IMR-90 (cell line): ENCODE measurements around the gene EHD4. TPM values are rescaled to one million over a fixed set of nuclear protein-coding genes. Genes with fewer than 3 reads are reported as not detected.
A peak's percentile ranks its signal among the peaks of the same experiment; 100 is the strongest.

Experiments
- ATAC-seq: fragments of 200-7000 bp; cut with Tn5 transposase; 2 replicates; pipeline ENCODE4 v1.9.1; 2020; ENCODE audit warnings: low read depth, mild to moderate bottlenecking, moderate library complexity
- BruUV-seq: library from RNA; stranded (reverse); fragments of 400-500 nt; replicated peaks from 2 replicates; lab custom pipeline; 2021; lab: Mats Ljungman, UMichigan
- CTCF ChIA-PET: fragments of 300-600 bp; formaldehyde crosslinking; extraction: SDS; loops from one replicate; lab custom pipeline; 2021; ENCODE audit warnings: antibody characterized with exemption; lab: Yijun Ruan, JAX
- POLR2A ChIA-PET: fragments of 300-600 bp; sonication (Branson Sonifier 250); formaldehyde crosslinking; loops from one replicate; lab custom pipeline; 2022; ENCODE audit warnings: antibody characterized with exemption; ENCODE audit not compliant: unreplicated experiment; lab: Charles Lee
- DNase-seq: peaks from one replicate; pipeline ENCODE4 v3.0.0; 2013
- H2AFZ ChIP-seq: replicated peaks from 2 replicates; pipeline ENCODE3; 2013; ENCODE audit warnings: low read length, mild to moderate bottlenecking; ENCODE audit not compliant: poor library complexity
- H2AK5ac ChIP-seq: 2 replicates; pipeline ENCODE4 v1.6.1; 2013; ENCODE audit warnings: low read depth, low read length, inconsistent platforms
- H2AK9ac ChIP-seq: replicated peaks from 2 replicates; pipeline ENCODE3; 2013; ENCODE audit warnings: mild to moderate bottlenecking, low read depth, low read length, moderate library complexity; ENCODE audit not compliant: poor library complexity
- H2BK120ac ChIP-seq: 2 replicates; pipeline ENCODE4 v1.6.1; 2013; ENCODE audit warnings: low read depth, low read length, inconsistent platforms
- H2BK15ac ChIP-seq: 3 replicates; pipeline ENCODE4 v1.6.1; 2013; ENCODE audit warnings: low read depth, low read length, inconsistent platforms
- H2BK20ac ChIP-seq: 2 replicates; pipeline ENCODE4 v1.6.1; 2013; ENCODE audit warnings: low read depth, mild to moderate bottlenecking, inconsistent platforms, low read length, moderate library complexity
- H2BK5ac ChIP-seq: 2 replicates; pipeline ENCODE4 v1.6.1; 2013; ENCODE audit warnings: mild to moderate bottlenecking, low read depth, low read length, inconsistent platforms; ENCODE audit not compliant: poor library complexity, severe bottlenecking
- H3K14ac ChIP-seq: replicated peaks from 2 replicates; pipeline ENCODE4 v1.6.1; 2013; ENCODE audit warnings: low read depth, low read length, inconsistent platforms
- H3K18ac ChIP-seq: 2 replicates; pipeline ENCODE4 v1.6.1; 2013; ENCODE audit warnings: low read depth, low read length, control low read depth
- H3K23ac ChIP-seq: 2 replicates; pipeline ENCODE4 v1.6.1; 2013; ENCODE audit warnings: low read depth, low read length, inconsistent platforms
- H3K27ac ChIP-seq: 2 replicates; pipeline ENCODE4 v1.5.1; 2013; ENCODE audit warnings: mild to moderate bottlenecking, control low read depth, low read length; ENCODE audit not compliant: insufficient read depth
- H3K27me3 ChIP-seq: 2 replicates; pipeline ENCODE4 v1.6.1; 2013; ENCODE audit warnings: low read length; ENCODE audit not compliant: control insufficient read depth, insufficient read depth
- H3K36me3 ChIP-seq: 2 replicates; pipeline ENCODE4 v1.6.1; 2013; ENCODE audit warnings: low read length, mixed read lengths; ENCODE audit not compliant: control insufficient read depth, insufficient read depth
- H3K4ac ChIP-seq: 2 replicates; pipeline ENCODE4 v1.6.1; 2013; ENCODE audit warnings: low read depth, low read length, inconsistent platforms
- H3K4me1 ChIP-seq: 2 replicates; pipeline ENCODE4 v1.6.1; 2013; ENCODE audit warnings: low read length, mixed read lengths; ENCODE audit not compliant: control insufficient read depth, insufficient read depth
- H3K4me2 ChIP-seq: 2 replicates; pipeline ENCODE4 v1.6.1; 2013; ENCODE audit warnings: low read depth, mild to moderate bottlenecking, control low read depth, low read length, moderate library complexity
- H3K4me3 ChIP-seq: 2 replicates; pipeline ENCODE4 v1.5.1; 2013; ENCODE audit warnings: low read depth, mild to moderate bottlenecking, control low read depth, low read length, moderate library complexity; ENCODE audit not compliant: insufficient read depth
- H3K56ac ChIP-seq: 2 replicates; pipeline ENCODE4 v1.6.1; 2013; ENCODE audit warnings: low read length, inconsistent platforms; ENCODE audit not compliant: insufficient read depth; ENCODE audit errors: extremely low read depth
- H3K79me1 ChIP-seq, 2 experiments: 2 replicates each; pipeline ENCODE4 v1.6.1; 2013; ENCODE audit warnings: low read length in 2 of 2, inconsistent platforms in 1 of 2, low read depth in 1 of 2
- H3K9ac ChIP-seq: 2 replicates; pipeline ENCODE4 v1.6.1; 2013; ENCODE audit warnings: low read depth, low read length, control low read depth
- H3K9me1 ChIP-seq: 2 replicates; pipeline ENCODE4 v1.6.1; 2013; ENCODE audit warnings: low read length, inconsistent platforms; ENCODE audit not compliant: insufficient read depth
- H3K9me3 ChIP-seq: 2 replicates; pipeline ENCODE4 v1.6.1; 2013; ENCODE audit warnings: low read length; ENCODE audit not compliant: control insufficient read depth, insufficient read depth
- H4K20me1 ChIP-seq: 2 replicates; pipeline ENCODE4 v1.6.1; 2013; ENCODE audit warnings: low read length, inconsistent platforms; ENCODE audit not compliant: insufficient read depth
- H4K5ac ChIP-seq: 2 replicates; pipeline ENCODE4 v1.6.1; 2013; ENCODE audit warnings: mild to moderate bottlenecking, low read depth, low read length, control low read depth
- H4K8ac ChIP-seq, 2 experiments: 2 replicates each; pipeline ENCODE4 v1.6.1; 2013; ENCODE audit warnings: low read depth in 2 of 2, low read length in 2 of 2, control low read depth in 1 of 2, inconsistent platforms in 1 of 2
- H4K91ac ChIP-seq: 2 replicates; pipeline ENCODE4 v1.6.1; 2013; ENCODE audit warnings: low read depth, low read length, inconsistent platforms; ENCODE audit not compliant: insufficient read depth
- BHLHE40 ChIP-seq: fragments of 150-350 bp; IDR thresholded peaks from 2 replicates; pipeline ENCODE4 v1.6.1; 2016; ENCODE audit warnings: mild to moderate bottlenecking, low read depth, low read length
- CEBPB ChIP-seq: IDR thresholded peaks from 2 replicates; pipeline ENCODE4 v1.6.1; 2012; ENCODE audit warnings: low read depth, low read length, improper control_type of control experiment
- CHD1 ChIP-seq: IDR thresholded peaks from 2 replicates; pipeline ENCODE4 v1.6.1; 2012; ENCODE audit warnings: low read depth, low read length, improper control_type of control experiment
- CTCF ChIP-seq: conservative IDR thresholded peaks from 2 replicates; pipeline ENCODE4 v1.5.1; 2012; ENCODE audit warnings: mild to moderate bottlenecking, low read depth, low read length, improper control_type of control experiment
- ELK1 ChIP-seq: fragments of 150-350 bp; IDR thresholded peaks from 2 replicates; pipeline ENCODE4 v1.6.1; 2016; ENCODE audit warnings: low read depth, mild to moderate bottlenecking, low read length, moderate library complexity, borderline replicate concordance
- FOS ChIP-seq: fragments of 150-350 bp; IDR thresholded peaks from 2 replicates; pipeline ENCODE4 v1.6.1; 2016; ENCODE audit warnings: low read depth, low read length
- MAFK ChIP-seq: IDR thresholded peaks from 2 replicates; pipeline ENCODE4 v1.6.1; 2012; ENCODE audit warnings: low read depth, low read length, improper control_type of control experiment
- MAZ ChIP-seq: IDR thresholded peaks from 2 replicates; pipeline ENCODE4 v1.6.1; 2012; ENCODE audit warnings: low read depth, mild to moderate bottlenecking, low read length, improper control_type of control experiment, moderate library complexity, borderline replicate concordance
- POLR2A ChIP-seq: IDR thresholded peaks from 2 replicates; pipeline ENCODE4 v1.6.1; 2012; ENCODE audit warnings: mild to moderate bottlenecking, low read depth, low read length
- RAD21 ChIP-seq: IDR thresholded peaks from 2 replicates; pipeline ENCODE4 v1.6.1; 2012; ENCODE audit warnings: low read length, improper control_type of control experiment
- RCOR1 ChIP-seq: IDR thresholded peaks from 2 replicates; pipeline ENCODE4 v1.6.1; 2012; ENCODE audit warnings: mild to moderate bottlenecking, low read length, improper control_type of control experiment; ENCODE audit not compliant: insufficient replicate concordance
- SMC3 ChIP-seq: fragments of 150-350 bp; IDR thresholded peaks from 2 replicates; pipeline ENCODE4 v1.6.1; 2016; ENCODE audit warnings: low read depth, mild to moderate bottlenecking, antibody characterized with exemption, low read length, moderate library complexity
- USF2 ChIP-seq: fragments of 150-350 bp; IDR thresholded peaks from 2 replicates; pipeline ENCODE4 v1.6.1; 2017; ENCODE audit warnings: mild to moderate bottlenecking, antibody characterized with exemption, low read length, low read depth
- WGBS, 2 experiments: methylation state at CpG; one replicate each; pipeline versions ENCODE4 v1.1.5 to v1.1.7; 2013; ENCODE audit warnings: missing lambda C conversion rate in 2 of 2; ENCODE audit not compliant: insufficient read length in 1 of 2; ENCODE audit errors: extremely low coverage in 2 of 2; 5-methylcytosine and 5-hydroxymethylcytosine counted together
- dilution Hi-C: fragments of 300-500 bp; cut with HindIII; formaldehyde crosslinking; loops from one replicate; pipeline ENCODE4 v1.14.3; 2018; ENCODE audit warnings: low sequenced_read_pairs; ENCODE audit not compliant: unreplicated experiment
- in situ Hi-C: fragments of 300-500 bp; cut with MboI; formaldehyde crosslinking; loops from 3 replicates; pipeline ENCODE4 v1.14.3; 2019; ENCODE audit warnings: low sequenced_read_pairs, inconsistent platforms, mixed read lengths
- intact Hi-C: fragments of 100-400 bp; cut with micrococcal nuclease; formaldehyde crosslinking; loops from 2 replicates; pipeline ENCODE4 v1.10.0; 2022
- polyA plus RNA-seq, 3 experiments: library from polyadenylated mRNA; depleted of rRNA; stranded (reverse); fragments of >200 nt; gene quantifications; 2 replicates each; pipeline ENCODE4 v1.2.3, GENCODE V29; 2012; ENCODE audit warnings: low replicate concordance in 1 of 3
- total RNA-seq: library from RNA; depleted of rRNA; stranded (reverse); fragments of >200 nt; gene quantifications from 2 replicates; pipeline ENCODE4 v1.2.3, GENCODE V29; 2012

Gene EHD4
- total and polyA plus RNA-seq, 2 of the 4 experiments (the other 2 are of a cell fraction): 21.0 to 29.0 TPM

- Histone ChIP-seq H3K4me1 (peaks cover 50% of the 10 kb centered on the region), H3K23ac (peak overlapping the region; percentile 78), H4K91ac (peak overlapping the region; percentile 97), H2AK9ac (peak overlapping the region; percentile 67), H3K4me2 (no peak overlapping the region), H4K8ac (peak overlapping the region; percentile 38 to 93), H2AFZ (no peak overlapping the region), H4K5ac (no peak overlapping the region; the same call in 1 of the 2 replicates), H3K9me3 (no peaks in the 10 kb centered on the region), H3K79me1 (peaks cover 50 to 84% of the 10 kb centered on the region in 2 experiments), H3K9me1 (peaks cover 48% of the 10 kb centered on the region), H2BK20ac (peak overlapping the region; percentile 98), H2BK5ac (peak overlapping the region; percentile 79), H3K4me3 (no peak overlapping the region), H2AK5ac (peak overlapping the region; percentile 99), H4K20me1 (no peaks in the 10 kb centered on the region), H3K9ac (no peak overlapping the region), H3K27ac (peak overlapping the region; percentile 39), H3K18ac (peak overlapping the region; percentile 39; the same call in 1 of the 2 replicates), H2BK120ac (peak overlapping the region; percentile 92), H3K36me3 (no peaks in the 10 kb centered on the region; the same call in 1 of the 2 replicates), H3K14ac (peak overlapping the region; percentile 77), H3K27me3 (no peaks in the 10 kb centered on the region), H3K4ac (peak overlapping the region; percentile 93), H3K56ac (peak overlapping the region; percentile 90; the same call in 1 of the 2 replicates), H2BK15ac (peak overlapping the region; percentile 90)
- ATAC-seq: no peak
- intact Hi-C loops: no loop called here
- ChIA-PET POLR2A (no interaction called here), CTCF (no interaction called here)
- dilution Hi-C loops: no loop called here
- in situ Hi-C loops: no loop called here
- no peak for TF ChIP-seq USF2
- TF ChIP-seq CTCF: no peak
- no peak for TF ChIP-seq MAFK
- no peak for TF ChIP-seq BHLHE40
- TF ChIP-seq MAZ: no peak
- no peak for TF ChIP-seq ELK1
- TF ChIP-seq CEBPB: no peak
- TF ChIP-seq POLR2A: no peak
- TF ChIP-seq CHD1: no peak
- TF ChIP-seq RCOR1: no peak
- TF ChIP-seq SMC3: no peak
- TF ChIP-seq RAD21: no peak
- TF ChIP-seq FOS: no peak
- 100% methylated on average over 3 of the region's 6 CpGs; no CpG with 5 or more reads in 1 of the 2 experiments for WGBS, 2 experiments
- BruUV-seq: no TSS peak
- DNase-seq: no peak
Observed at GRCh38 chr15:41945221-41945620, 27.1 kb downstream of the EHD4 start.
